HepG2 (cell line): ENCODE measurements around the gene HMBS. TPM values are rescaled to one million over a fixed set of nuclear protein-coding genes. Genes with fewer than 3 reads are reported as not detected.
A peak's percentile ranks its signal among the peaks of the same experiment; 100 is the strongest.

Experiments
- CREBL2 ChIP-seq: sonication (generic); formaldehyde crosslinking; IDR thresholded peaks from 2 replicates; pipeline ENCODE4 v1.8.1; 2023; ENCODE audit warnings: missing genetic modification reagents, mild to moderate bottlenecking, borderline replicate concordance
- FOXA3 ChIP-seq: IDR thresholded peaks from 2 replicates; pipeline ENCODE4 v1.6.1; 2016; ENCODE audit warnings: missing genetic modification reagents, missing compliant biosample characterization
- HMGXB4 ChIP-seq, 2 experiments: sonication (generic) in 1 of 2; formaldehyde crosslinking in 1 of 2; IDR thresholded peaks; 2 replicates each; pipeline versions ENCODE4 v1.4.0 to v1.6.1; 2018 to 2020; ENCODE audit warnings: missing genetic modification reagents in 2 of 2, borderline replicate concordance in 1 of 2, low read depth in 1 of 2, mild to moderate bottlenecking in 1 of 2, missing biosample characterization in 1 of 2
- KLF9 ChIP-seq: IDR thresholded peaks from 2 replicates; pipeline ENCODE4 v1.6.1; 2016; ENCODE audit warnings: low read depth
- MBNL3 ChIP-seq: fragments of 250-450 bp; sonication (Bioruptor Pico); conservative IDR thresholded peaks from 2 replicates; pipeline ENCODE4 v1.8.0; 2022; ENCODE audit warnings: mild to moderate bottlenecking, inconsistent platforms
- MTF1 ChIP-seq: sonication (generic); formaldehyde crosslinking; IDR thresholded peaks from 2 replicates; pipeline ENCODE4 v1.5.0; 2020; ENCODE audit warnings: missing genetic modification reagents
- ONECUT2 ChIP-seq: sonication (generic); formaldehyde crosslinking; IDR thresholded peaks from 2 replicates; pipeline ENCODE4 v1.4.0; 2020; ENCODE audit warnings: missing genetic modification reagents
- PAWR ChIP-seq: sonication (generic); formaldehyde crosslinking; IDR thresholded peaks from 2 replicates; pipeline ENCODE4 v1.4.0; 2020; ENCODE audit warnings: missing genetic modification reagents, mild to moderate bottlenecking, borderline replicate concordance
- PHB2 ChIP-seq: fragments of 450-650 bp; IDR thresholded peaks from 2 replicates; pipeline ENCODE4 v1.6.1; 2018; ENCODE audit not compliant: partially characterized antibody
- TBX3 ChIP-seq: fragments of 450-650 bp; IDR thresholded peaks from 2 replicates; pipeline ENCODE4 v1.6.1; 2017; ENCODE audit warnings: antibody characterized with exemption, mild to moderate bottlenecking, inconsistent platforms, borderline replicate concordance
- ZBTB7A ChIP-seq: sonication (generic); formaldehyde crosslinking; IDR thresholded peaks from 2 replicates; pipeline ENCODE4 v1.8.0; 2022; ENCODE audit warnings: mild to moderate bottlenecking, missing genetic modification reagents
- ZNF230 ChIP-seq: sonication (generic); formaldehyde crosslinking; IDR thresholded peaks from 2 replicates; pipeline ENCODE4 v1.4.0; 2020; ENCODE audit warnings: mild to moderate bottlenecking, missing genetic modification reagents
- ZNF235 ChIP-seq: sonication (generic); formaldehyde crosslinking; IDR thresholded peaks from 2 replicates; pipeline ENCODE4 v1.8.1; 2023; ENCODE audit warnings: mild to moderate bottlenecking, missing genetic modification reagents, borderline replicate concordance
- ZNF274 ChIP-seq: sonication (generic); formaldehyde crosslinking; IDR thresholded peaks from 2 replicates; pipeline ENCODE4 v1.5.1; 2020; ENCODE audit warnings: mild to moderate bottlenecking, missing genetic modification reagents
- ZNF326 ChIP-seq: sonication (generic); formaldehyde crosslinking; IDR thresholded peaks from 2 replicates; pipeline ENCODE4 v1.4.0; 2020; ENCODE audit warnings: missing genetic modification reagents, borderline replicate concordance
- ZNF431 ChIP-seq: sonication (generic); formaldehyde crosslinking; IDR thresholded peaks from 2 replicates; pipeline ENCODE4 v1.9.0; 2022; ENCODE audit warnings: missing genetic modification reagents, low read depth, mild to moderate bottlenecking, borderline replicate concordance
- ZNF44 ChIP-seq: sonication (generic); formaldehyde crosslinking; IDR thresholded peaks from 2 replicates; pipeline ENCODE4 v1.5.1; 2020; ENCODE audit warnings: mild to moderate bottlenecking, missing genetic modification reagents
- ZNF598 ChIP-seq: sonication (generic); formaldehyde crosslinking; IDR thresholded peaks from 2 replicates; pipeline ENCODE4 v1.5.1; 2020; ENCODE audit warnings: mild to moderate bottlenecking, missing genetic modification reagents, borderline replicate concordance
- ZNF639 ChIP-seq: conservative IDR thresholded peaks from 2 replicates; pipeline ENCODE4 v1.6.1; 2018; ENCODE audit warnings: missing genetic modification reagents
- ZNF784 ChIP-seq: sonication (generic); formaldehyde crosslinking; IDR thresholded peaks from 2 replicates; pipeline ENCODE4 v1.5.1; 2020; ENCODE audit warnings: missing genetic modification reagents, mild to moderate bottlenecking, borderline replicate concordance
- ZSCAN22 ChIP-seq: sonication (generic); formaldehyde crosslinking; IDR thresholded peaks from 2 replicates; pipeline ENCODE4 v1.4.0; 2020; ENCODE audit warnings: mild to moderate bottlenecking, missing genetic modification reagents
- polyA plus RNA-seq, 8 experiments: library from polyadenylated mRNA; depleted of rRNA in 3 of 8; stranded (reverse) in 7 of 8; unstranded in 1 of 8; fragments of >200 nt; fragmentation: Illumina TruSeq in 4 of 8; extraction: Trizol in 4 of 8; gene quantifications; 2 replicates each; pipeline versions ENCODE4 v1.2.1 to v1.2.3, GENCODE V29; 2011 to 2016; ENCODE audit warnings: low read depth in 4 of 8, missing spikeins in 1 of 8, mixed read lengths in 1 of 8; ENCODE audit not compliant: insufficient read depth in 1 of 8
- total RNA-seq, 5 experiments: library from RNA; depleted of rRNA; stranded (reverse); fragments of >200 nt; fragmentation: Illumina TruSeq; extraction: Trizol; gene quantifications; 2 replicates each; pipeline ENCODE4 v1.2.3, GENCODE V29; 2016; ENCODE audit warnings: low read depth in 1 of 5
- TF ChIP-seq, protein P1 (sequence below): sonication (generic); formaldehyde crosslinking; conservative IDR thresholded peaks from 2 replicates; pipeline ENCODE4 v1.8.0; 2022; ENCODE audit warnings: mild to moderate bottlenecking, moderate library complexity, missing genetic modification reagents
- TF ChIP-seq, protein P2 (sequence below): IDR thresholded peaks from 2 replicates; pipeline ENCODE4 v1.6.1; 2016; ENCODE audit warnings: missing genetic modification reagents, missing compliant biosample characterization

HMBS gene
- total and polyA plus RNA-seq, 2 of the 13 experiments (the other 11 are each of a cell fraction or from before 2014, with no cell fraction given), result 9.4 to 46.9 TPM

DNA sequence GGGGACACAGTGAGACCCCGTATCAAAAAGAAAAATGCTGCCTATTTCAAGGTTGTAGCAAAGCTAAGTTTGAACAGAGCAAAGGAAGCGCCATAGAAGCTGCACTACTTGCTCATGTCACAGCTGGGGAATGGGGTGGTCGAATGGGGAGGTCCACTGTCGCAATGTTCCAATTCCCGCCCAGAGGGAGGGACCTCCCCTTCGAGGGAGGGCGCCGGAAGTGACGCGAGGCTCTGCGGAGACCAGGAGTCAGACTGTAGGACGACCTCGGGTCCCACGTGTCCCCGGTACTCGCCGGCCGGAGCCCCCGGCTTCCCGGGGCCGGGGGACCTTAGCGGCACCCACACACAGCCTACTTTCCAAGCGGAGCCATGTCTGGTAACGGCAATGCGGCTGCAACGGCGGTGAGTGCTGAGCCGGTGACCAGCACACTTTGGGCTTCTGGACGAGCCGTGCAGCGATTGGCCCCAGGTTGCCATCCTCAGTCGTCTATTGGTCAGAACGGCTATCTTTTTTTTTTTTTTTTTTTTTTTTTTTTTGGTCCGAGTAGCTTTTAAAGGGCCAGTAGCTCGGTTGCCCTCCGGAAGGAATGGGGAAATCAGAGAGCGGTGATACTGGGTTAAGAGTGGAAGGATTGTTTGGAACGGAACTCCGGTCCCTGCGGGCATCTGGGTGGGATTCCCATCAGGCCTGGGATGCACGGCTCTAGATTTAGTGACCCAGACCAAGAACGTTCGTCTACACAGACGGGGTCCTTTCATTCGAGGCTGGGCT lies at the start of gene HMBS (continued):
- TF ChIP-seq ZNF639 (CRISPR knock-in tag), result peak; percentile 61; the same call in 1 of the 2 replicates
- TF ChIP-seq, protein P1, sequence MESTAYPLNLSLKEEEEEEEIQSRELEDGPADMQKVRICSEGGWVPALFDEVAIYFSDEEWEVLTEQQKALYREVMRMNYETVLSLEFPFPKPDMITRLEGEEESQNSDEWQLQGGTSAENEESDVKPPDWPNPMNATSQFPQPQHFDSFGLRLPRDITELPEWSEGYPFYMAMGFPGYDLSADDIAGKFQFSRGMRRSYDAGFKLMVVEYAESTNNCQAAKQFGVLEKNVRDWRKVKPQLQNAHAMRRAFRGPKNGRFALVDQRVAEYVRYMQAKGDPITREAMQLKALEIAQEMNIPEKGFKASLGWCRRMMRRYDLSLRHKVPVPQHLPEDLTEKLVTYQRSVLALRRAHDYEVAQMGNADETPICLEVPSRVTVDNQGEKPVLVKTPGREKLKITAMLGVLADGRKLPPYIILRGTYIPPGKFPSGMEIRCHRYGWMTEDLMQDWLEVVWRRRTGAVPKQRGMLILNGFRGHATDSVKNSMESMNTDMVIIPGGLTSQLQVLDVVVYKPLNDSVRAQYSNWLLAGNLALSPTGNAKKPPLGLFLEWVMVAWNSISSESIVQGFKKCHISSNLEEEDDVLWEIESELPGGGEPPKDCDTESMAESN (CRISPR knock-in tag), result peak; percentile 24; the same call in 1 of the 2 replicates
- peak; percentile 49; the same call in 1 of the 2 replicates for TF ChIP-seq ZNF784 (CRISPR knock-in tag)
- no peak for TF ChIP-seq PHB2
- TF ChIP-seq ZNF230 (CRISPR knock-in tag), result peak; percentile 93
- peak; percentile 63; the same call in 1 of the 2 replicates for TF ChIP-seq KLF9 (CRISPR knock-in tag)
- no peak for TF ChIP-seq ZNF431
- 0 out of 2 replicates have a peak, but pooled peaks have one; percentile 3 for TF ChIP-seq FOXA3 (CRISPR knock-in tag)
- TF ChIP-seq ZNF235 (CRISPR knock-in tag), result peak; percentile 94; the same call in 1 of the 2 replicates
- TF ChIP-seq CREBL2 (CRISPR knock-in tag), result 0 out of 2 replicates have a peak, but pooled peaks have one; percentile 64
- no peak for TF ChIP-seq MBNL3 (CRISPR knock-in tag)
- peak; percentile 70 to 78; a peak in 3 of 4 replicates for TF ChIP-seq HMGXB4 (CRISPR knock-in tag; IDR thresholded peaks at IDR 0.05; ENCODE audit: borderline replicate concordance in 1 of 2, low read depth in 1 of 2)
- TF ChIP-seq ONECUT2, result no peak
- TF ChIP-seq ZSCAN22 (CRISPR knock-in tag), result no peak
- peak; percentile 90; the same call in 1 of the 2 replicates for TF ChIP-seq ZNF44
- no peak for TF ChIP-seq PAWR (CRISPR knock-in tag)
- TF ChIP-seq, protein P2, sequence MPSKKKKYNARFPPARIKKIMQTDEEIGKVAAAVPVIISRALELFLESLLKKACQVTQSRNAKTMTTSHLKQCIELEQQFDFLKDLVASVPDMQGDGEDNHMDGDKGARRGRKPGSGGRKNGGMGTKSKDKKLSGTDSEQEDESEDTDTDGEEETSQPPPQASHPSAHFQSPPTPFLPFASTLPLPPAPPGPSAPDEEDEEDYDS (CRISPR knock-in tag), result peak; percentile 66; the same call in 1 of the 2 replicates
- no peak for TF ChIP-seq ZNF274 (CRISPR knock-in tag)
- no peak; the same call in 1 of the 2 replicates for TF ChIP-seq ZNF598 (CRISPR knock-in tag)
- no peak for TF ChIP-seq ZNF326 (CRISPR knock-in tag)
- no peak for TF ChIP-seq MTF1
- no peak for TF ChIP-seq TBX3
- no peak for TF ChIP-seq ZBTB7A (CRISPR knock-in tag)
